DND-41 (cell line): ENCODE data around the gene GNAZ.

Experiments
- EZH2 ChIP-seq: IDR thresholded peaks from 3 replicates; pipeline ENCODE4 v1.6.1; 2012; ENCODE audit warnings: borderline replicate concordance, low read depth, mild to moderate bottlenecking, moderate library complexity, low read length, inconsistent platforms; ENCODE audit not compliant: severe bottlenecking
- TF ChIP-seq, protein P1 (sequence below): IDR thresholded peaks from 2 replicates; pipeline ENCODE4 v1.5.1; 2012; ENCODE audit warnings: borderline replicate concordance, low read length, moderate library complexity, mild to moderate bottlenecking; ENCODE audit not compliant: poor library complexity, severe bottlenecking; ENCODE audit errors: extremely low read depth

DNA sequence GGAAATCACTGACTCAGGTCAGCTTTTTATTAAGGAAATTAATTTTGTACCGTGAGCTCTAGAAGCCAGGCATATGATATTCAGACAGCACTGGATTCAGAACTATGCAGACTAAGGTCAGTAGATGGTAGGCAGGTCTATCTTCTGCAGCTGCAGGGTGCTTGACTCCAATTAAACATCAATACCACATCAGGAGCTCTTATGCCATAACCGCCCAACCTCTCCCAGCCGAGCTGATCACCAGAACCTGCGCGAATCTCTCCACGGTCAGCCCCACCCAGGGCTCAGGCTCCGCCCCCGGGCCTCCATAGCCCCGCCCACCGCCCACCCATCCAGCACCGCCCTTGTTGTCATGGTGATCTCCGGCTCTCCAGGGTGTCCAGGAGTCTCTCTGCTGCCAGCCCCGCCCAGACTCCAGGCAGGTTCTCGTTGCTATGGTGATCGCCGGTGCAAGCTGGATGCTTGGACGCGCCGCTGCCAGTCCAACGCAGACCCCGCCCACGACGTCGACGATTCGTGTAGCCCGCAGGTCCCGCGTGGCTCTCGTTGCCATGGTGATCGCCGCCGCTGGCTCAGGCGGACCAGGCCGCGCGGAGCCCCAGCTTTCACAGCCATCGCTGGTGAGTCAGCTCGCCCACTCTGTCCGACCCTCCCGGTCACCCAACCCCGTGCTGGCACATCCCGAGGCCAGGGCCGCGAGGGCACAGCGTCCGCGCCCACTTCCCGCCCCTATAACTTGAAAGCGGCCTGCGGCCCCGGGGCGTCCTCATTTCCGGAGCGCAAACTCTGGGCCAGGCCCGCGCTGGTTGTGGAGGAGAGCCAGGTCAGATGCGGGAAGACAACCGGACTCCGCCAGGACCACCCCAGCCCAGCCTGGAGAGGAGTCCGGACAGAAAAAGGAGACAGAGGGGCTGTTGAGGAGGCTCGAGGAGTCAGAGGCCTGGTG lies 74.9 kb downstream of the GNAZ start, which contains the start of gene RAB36:
- TF ChIP-seq, protein P1, sequence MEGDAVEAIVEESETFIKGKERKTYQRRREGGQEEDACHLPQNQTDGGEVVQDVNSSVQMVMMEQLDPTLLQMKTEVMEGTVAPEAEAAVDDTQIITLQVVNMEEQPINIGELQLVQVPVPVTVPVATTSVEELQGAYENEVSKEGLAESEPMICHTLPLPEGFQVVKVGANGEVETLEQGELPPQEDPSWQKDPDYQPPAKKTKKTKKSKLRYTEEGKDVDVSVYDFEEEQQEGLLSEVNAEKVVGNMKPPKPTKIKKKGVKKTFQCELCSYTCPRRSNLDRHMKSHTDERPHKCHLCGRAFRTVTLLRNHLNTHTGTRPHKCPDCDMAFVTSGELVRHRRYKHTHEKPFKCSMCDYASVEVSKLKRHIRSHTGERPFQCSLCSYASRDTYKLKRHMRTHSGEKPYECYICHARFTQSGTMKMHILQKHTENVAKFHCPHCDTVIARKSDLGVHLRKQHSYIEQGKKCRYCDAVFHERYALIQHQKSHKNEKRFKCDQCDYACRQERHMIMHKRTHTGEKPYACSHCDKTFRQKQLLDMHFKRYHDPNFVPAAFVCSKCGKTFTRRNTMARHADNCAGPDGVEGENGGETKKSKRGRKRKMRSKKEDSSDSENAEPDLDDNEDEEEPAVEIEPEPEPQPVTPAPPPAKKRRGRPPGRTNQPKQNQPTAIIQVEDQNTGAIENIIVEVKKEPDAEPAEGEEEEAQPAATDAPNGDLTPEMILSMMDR: no peak
- TF ChIP-seq EZH2: no peak
